Gastrocnemius medialis (tissue), 4 donors: Measurements from ENCODE around the gene GDI1. TPM values are rescaled to one million over a fixed set of nuclear protein-coding genes. Genes with fewer than 3 reads are reported as not detected.

Source experiments
- ATAC-seq, 2 donors: fragments of 150-250 bp; one replicate each; pipeline ENCODE4 v1.9.1; 2016
- DNase-seq, 2 donors: peaks; one replicate each; pipeline ENCODE4 v3.0.0-alpha.2; 2019
- H3K27ac ChIP-seq, 4 donors: fragments of 200-600 bp; sonication (generic); 1 replicate in 1 of 4; 2 replicates in 3 of 4; pipeline ENCODE4 v1.5.1; 2016 to 2018; ENCODE audit warnings: mild to moderate bottlenecking in 2 of 4, moderate library complexity in 1 of 4
- H3K27me3 ChIP-seq, 3 donors: fragments of 200-600 bp; sonication (generic) in 2 of 3; 1 replicate in 1 of 3; 2 replicates in 2 of 3; pipeline versions ENCODE4 v1.5.1 to v1.6.0; 2016 to 2019; ENCODE audit warnings: mild to moderate bottlenecking in 1 of 3, moderate library complexity in 1 of 3
- H3K36me3 ChIP-seq, 2 donors: fragments of 200-600 bp; sonication (generic) in 1 of 2; one replicate each; pipeline ENCODE4 v1.5.1; 2017 to 2018
- H3K4me1 ChIP-seq, 2 donors: fragments of 200-600 bp; sonication (generic) in 1 of 2; one replicate each; pipeline ENCODE4 v1.5.1; 2016 to 2017; ENCODE audit warnings: mild to moderate bottlenecking in 2 of 2
- H3K4me3 ChIP-seq, 4 donors: fragments of 200-600 bp; sonication (generic) in 3 of 4; 1 replicate in 1 of 4; 2 replicates in 3 of 4; pipeline ENCODE4 v1.5.1; 2016 to 2019; ENCODE audit warnings: mild to moderate bottlenecking in 2 of 4
- H3K9me3 ChIP-seq, 3 donors: fragments of 200-600 bp; sonication (generic) in 2 of 3; 1 replicate in 1 of 3; 2 replicates in 2 of 3; pipeline ENCODE4 v1.5.1; 2016 to 2019
- POLR2A ChIP-seq, 2 donors: fragments of 450-650 bp; IDR thresholded peaks; one replicate each; pipeline ENCODE4 v1.6.1; 2017; ENCODE audit warnings: antibody characterized with exemption in 2 of 2, mild to moderate bottlenecking in 2 of 2, moderate library complexity in 2 of 2
- in situ Hi-C, 4 donors: fragments of 200-750 bp; cut with MboI; loops; one replicate each; pipeline versions ENCODE4 v1.15.0 to v1.8.0; 2017; ENCODE audit warnings: low sequenced_read_pairs in 4 of 4
- intact Hi-C: fragments of 100-400 bp; cut with DNase I; formaldehyde crosslinking; loops from one replicate; pipeline ENCODE4 v1.15.1; 2023; ENCODE audit warnings: low total_unique reads
- total RNA-seq, 4 donors: library from RNA; depleted of rRNA; stranded (reverse); fragments of >200 nt; gene quantifications; one replicate each; pipeline versions ENCODE4 v1.1.0 to v1.2.3, GENCODE V29; 2016
- TF ChIP-seq, protein P1 (sequence below), 5 experiments: fragments of 450-650 bp in 3 of 5; fragments of 200-600 bp in 2 of 5; sonication (generic) in 2 of 5; IDR thresholded peaks in 4 of 5; conservative IDR thresholded peaks in 1 of 5; 1 replicate in 4 of 5; 2 replicates in 1 of 5; pipeline ENCODE4 v1.5.1; 2016 to 2019; ENCODE audit warnings: antibody characterized with exemption in 5 of 5, mild to moderate bottlenecking in 3 of 5, moderate library complexity in 3 of 5

GDI1 gene
- total RNA-seq, 4 donors from 2014 or later, result 19.8 to 54.5 (median 39.0) TPM

DNA sequence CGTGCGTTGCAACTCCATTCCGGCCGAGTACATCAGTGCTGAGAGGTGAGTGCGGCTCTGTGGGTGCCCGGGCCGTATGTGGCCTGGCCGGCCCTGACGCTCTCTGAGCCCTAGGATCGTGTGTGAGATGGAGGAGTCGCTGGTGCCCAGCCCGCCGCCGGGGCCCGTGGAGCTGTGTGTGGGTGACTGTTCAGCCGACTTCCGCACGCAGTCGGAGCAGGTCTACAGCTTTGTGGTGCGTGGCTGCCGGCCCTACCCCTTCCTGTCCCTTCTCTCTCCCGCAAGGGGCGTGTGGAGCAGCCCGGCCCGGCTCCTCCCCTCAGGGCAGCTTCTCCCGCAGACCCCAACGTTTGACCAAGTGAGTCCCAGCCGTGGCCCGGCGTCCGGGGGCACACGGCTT, 29.1 kb downstream of the GDI1 start:
- H3K36me3 ChIP-seq, result no peaks in the 10 kb centered on the region
- H3K27me3 ChIP-seq, result no peaks in the 10 kb centered on the region
- no peak for TF ChIP-seq POLR2A (IDR thresholded peaks at IDR 0.05)
- no peak overlapping the region for H3K27ac ChIP-seq
- no peak for DNase-seq
- no peaks in the 10 kb centered on the region for H3K9me3 ChIP-seq
- no peak for ATAC-seq
- no peaks in the 10 kb centered on the region for H3K4me1 ChIP-seq
- no peak overlapping the region for H3K4me3 ChIP-seq
- in situ Hi-C loops (no loop called here), intact Hi-C loops (no loop called here)

DNA sequence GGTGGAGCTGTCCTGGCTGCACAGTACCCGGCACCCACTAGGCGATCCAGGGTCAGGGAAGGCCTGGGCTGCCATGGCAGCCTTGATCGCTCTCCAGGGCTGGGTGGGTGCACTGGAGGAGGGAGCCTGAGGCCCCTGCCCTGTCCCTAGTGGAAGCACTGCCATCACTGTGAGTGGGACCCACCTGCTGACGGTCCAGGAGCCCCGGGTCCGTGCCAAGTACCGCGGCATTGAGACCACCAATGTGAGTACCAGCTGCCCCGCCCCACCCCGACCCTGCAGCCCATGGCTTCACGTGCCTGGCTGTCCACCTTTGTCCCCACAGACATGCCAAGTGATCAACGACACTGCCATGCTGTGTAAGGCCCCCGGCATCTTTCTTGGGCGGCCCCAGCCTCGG, 30.0 kb downstream of the GDI1 start:
- Histone ChIP-seq H3K27me3 (no peaks in the 10 kb centered on the region), H3K4me1 (no peaks in the 10 kb centered on the region), H3K9me3 (no peaks in the 10 kb centered on the region), H3K36me3 (no peaks in the 10 kb centered on the region), H3K4me3 (no peak overlapping the region), H3K27ac (no peak overlapping the region)
- no peak for DNase-seq
- intact Hi-C loops, result no loop called here
- no peak for ATAC-seq
- TF ChIP-seq, protein P1, sequence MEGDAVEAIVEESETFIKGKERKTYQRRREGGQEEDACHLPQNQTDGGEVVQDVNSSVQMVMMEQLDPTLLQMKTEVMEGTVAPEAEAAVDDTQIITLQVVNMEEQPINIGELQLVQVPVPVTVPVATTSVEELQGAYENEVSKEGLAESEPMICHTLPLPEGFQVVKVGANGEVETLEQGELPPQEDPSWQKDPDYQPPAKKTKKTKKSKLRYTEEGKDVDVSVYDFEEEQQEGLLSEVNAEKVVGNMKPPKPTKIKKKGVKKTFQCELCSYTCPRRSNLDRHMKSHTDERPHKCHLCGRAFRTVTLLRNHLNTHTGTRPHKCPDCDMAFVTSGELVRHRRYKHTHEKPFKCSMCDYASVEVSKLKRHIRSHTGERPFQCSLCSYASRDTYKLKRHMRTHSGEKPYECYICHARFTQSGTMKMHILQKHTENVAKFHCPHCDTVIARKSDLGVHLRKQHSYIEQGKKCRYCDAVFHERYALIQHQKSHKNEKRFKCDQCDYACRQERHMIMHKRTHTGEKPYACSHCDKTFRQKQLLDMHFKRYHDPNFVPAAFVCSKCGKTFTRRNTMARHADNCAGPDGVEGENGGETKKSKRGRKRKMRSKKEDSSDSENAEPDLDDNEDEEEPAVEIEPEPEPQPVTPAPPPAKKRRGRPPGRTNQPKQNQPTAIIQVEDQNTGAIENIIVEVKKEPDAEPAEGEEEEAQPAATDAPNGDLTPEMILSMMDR (IDR thresholded peaks at IDR 0.05 in 4 of 5, conservative IDR thresholded peaks at IDR 0.05 in 1 of 5), result no peak
- TF ChIP-seq POLR2A (IDR thresholded peaks at IDR 0.05), result no peak
- in situ Hi-C loops, result no loop called here

DNA sequence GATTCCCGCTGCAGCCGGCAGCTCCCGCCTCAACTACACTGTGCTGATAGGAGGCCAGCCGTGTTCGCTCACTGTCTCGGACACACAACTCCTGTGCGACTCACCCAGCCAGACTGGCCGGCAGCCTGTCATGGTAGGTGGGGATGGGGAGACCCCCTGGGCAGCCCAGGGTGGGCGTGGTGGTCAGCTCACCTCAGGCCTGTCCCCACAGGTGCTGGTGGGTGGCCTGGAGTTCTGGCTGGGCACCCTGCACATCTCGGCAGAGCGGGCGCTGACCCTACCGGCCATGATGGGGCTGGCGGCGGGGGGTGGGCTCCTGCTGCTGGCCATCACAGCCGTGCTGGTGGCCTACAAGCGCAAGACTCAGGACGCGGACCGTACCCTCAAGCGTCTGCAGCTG, 30.6 kb downstream of the GDI1 start:
- in situ Hi-C loops (no loop called here), intact Hi-C loops (no loop called here)
- Histone ChIP-seq H3K27me3 (no peaks in the 10 kb centered on the region), H3K4me1 (no peaks in the 10 kb centered on the region), H3K36me3 (no peaks in the 10 kb centered on the region), H3K27ac (no peak overlapping the region), H3K9me3 (no peaks in the 10 kb centered on the region), H3K4me3 (no peak overlapping the region)
- ATAC-seq, result no peak
- no peak for DNase-seq
- TF ChIP-seq POLR2A (IDR thresholded peaks at IDR 0.05), result no peak
- TF ChIP-seq, protein P1 (IDR thresholded peaks at IDR 0.05 in 4 of 5, conservative IDR thresholded peaks at IDR 0.05 in 1 of 5), result no peak

DNA sequence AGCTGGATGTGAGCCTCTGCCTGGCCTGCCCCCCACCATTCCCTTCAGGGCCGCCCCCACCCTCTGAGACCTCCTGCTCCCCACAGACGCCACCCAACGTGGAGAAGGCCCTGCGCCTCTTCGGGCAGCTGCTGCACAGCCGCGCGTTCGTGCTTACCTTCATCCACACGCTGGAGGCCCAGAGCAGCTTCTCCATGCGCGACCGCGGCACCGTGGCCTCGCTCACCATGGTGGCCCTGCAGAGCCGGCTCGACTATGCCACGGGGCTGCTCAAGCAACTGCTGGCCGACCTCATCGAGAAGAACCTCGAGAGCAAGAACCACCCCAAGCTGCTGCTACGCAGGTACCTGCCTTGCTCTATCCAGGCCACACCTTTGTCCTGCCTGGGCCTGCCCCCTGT, 31.3 kb downstream of the GDI1 start:
- no peak for DNase-seq
- ATAC-seq, result no peak
- intact Hi-C loops, result no loop called here
- Histone ChIP-seq H3K27ac (no peak overlapping the region), H3K4me1 (no peaks in the 10 kb centered on the region), H3K36me3 (no peaks in the 10 kb centered on the region), H3K4me3 (no peak overlapping the region), H3K27me3 (no peaks in the 10 kb centered on the region), H3K9me3 (no peaks in the 10 kb centered on the region)
- in situ Hi-C loops, result no loop called here
- TF ChIP-seq POLR2A (IDR thresholded peaks at IDR 0.05), result no peak
- TF ChIP-seq, protein P1 (IDR thresholded peaks at IDR 0.05 in 4 of 5, conservative IDR thresholded peaks at IDR 0.05 in 1 of 5), result no peak

DNA sequence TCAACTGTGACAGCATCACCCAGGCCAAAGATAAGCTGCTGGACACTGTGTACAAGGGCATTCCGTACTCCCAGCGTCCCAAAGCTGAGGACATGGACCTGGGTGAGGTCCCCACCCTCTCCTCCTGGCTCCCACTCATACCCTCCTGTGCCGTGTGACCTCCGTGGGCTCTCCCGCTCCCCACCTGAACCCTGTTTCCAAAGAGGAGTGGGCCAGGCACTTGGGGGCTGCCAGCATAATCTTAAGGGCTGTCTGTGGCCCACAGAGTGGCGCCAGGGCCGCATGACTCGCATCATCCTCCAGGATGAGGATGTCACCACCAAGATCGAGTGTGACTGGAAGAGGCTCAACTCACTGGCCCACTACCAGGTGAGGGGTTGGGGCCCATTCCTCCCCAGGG, 32.2 kb downstream of the GDI1 start:
- no peak for TF ChIP-seq POLR2A (IDR thresholded peaks at IDR 0.05)
- TF ChIP-seq, protein P1 (IDR thresholded peaks at IDR 0.05 in 4 of 5, conservative IDR thresholded peaks at IDR 0.05 in 1 of 5), result no peak
- no peak overlapping the region for H3K4me3 ChIP-seq
- intact Hi-C loops (no loop called here), in situ Hi-C loops (no loop called here)
- H3K27me3 ChIP-seq, result no peaks in the 10 kb centered on the region
- H3K27ac ChIP-seq, result no peak overlapping the region
- no peaks in the 10 kb centered on the region for H3K4me1 ChIP-seq
- no peaks in the 10 kb centered on the region for H3K36me3 ChIP-seq
- no peaks in the 10 kb centered on the region for H3K9me3 ChIP-seq
- ATAC-seq, result no peak
- no peak for DNase-seq
